GM18511 (cell line): ENCODE results near the gene TNC.

Source experiments
- ATAC-seq: cut with Tn5 transposase; IDR thresholded peaks from one replicate; pipeline ENCODE4 v1.9.1; 2021; ENCODE audit warnings: mild to moderate bottlenecking, moderate library complexity; ENCODE audit not compliant: unreplicated experiment

The TNC gene

GRCh38 chr9:115058175-115058574, 59.8 kb downstream of the TNC start:
- ATAC-seq = no peak

GRCh38 chr9:115057559-115057958, 60.4 kb downstream of the TNC start:
- ATAC-seq = no peak

DNA sequence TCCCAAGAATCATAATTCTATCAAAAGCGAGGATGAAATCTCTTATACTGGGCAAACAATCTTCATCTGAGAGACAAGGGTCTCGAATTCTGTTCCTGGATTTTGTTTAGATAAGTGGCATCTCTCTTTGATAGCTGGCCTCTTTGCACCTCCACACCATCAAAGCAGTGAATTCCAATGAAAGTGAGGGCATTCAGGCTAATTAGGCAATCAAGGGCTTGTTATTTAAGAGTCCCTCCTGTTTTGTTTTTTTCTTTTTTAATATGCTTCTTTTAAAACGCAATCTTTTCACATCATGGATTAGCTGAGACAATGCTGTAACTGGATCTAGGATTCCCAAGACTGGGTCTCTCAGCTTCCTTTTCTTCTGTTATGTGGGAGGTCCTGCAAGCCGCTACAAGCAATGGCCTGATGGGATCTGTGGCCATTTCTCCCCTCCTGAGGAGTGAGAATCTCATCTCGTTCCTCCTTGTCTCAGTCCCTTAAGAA, 67.9 kb downstream of the TNC start:
- ATAC-seq = no peak

- no peak for ATAC-seq
Measured at GRCh38 chr9:115046824-115047223, 71.1 kb downstream of the TNC start.

DNA sequence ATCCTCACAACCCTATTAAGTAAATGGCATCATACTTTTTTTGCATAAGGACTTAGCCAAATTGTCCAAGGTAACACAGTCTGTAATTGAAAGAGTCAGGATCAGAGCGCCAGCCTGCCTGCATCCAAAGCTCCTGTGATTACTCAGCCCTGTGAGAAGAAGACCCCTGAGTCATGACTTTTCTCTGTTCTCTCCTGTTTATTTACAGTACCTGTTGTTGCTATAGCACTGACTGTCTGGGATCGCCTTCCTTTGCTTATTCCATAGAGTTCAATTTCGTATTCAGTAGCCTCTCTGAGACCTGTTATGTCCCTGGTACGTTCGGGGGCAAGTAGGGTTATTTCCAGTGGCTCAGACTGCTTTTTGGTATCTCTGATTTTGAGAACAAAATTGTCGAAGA, 71.8 kb downstream of the TNC start:
- no peak for ATAC-seq

DNA sequence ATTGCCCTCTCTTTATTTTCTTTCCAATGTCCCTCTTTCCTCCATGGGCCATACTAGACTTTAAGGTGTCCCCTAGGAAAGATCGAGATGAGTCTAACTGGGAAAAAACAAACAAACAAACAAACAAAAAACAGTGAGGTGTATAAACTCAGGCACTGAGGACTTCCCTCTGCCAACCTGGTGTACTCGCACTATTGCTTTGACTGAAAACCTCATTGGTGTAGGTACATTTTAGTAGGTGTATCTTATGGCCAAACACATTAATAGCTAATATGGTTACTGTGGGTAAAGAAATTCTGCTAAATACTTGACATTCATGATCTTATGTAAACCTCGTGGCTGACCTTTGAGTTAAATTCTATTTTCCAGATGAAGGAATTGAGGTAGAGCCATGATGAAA, 74.3 kb downstream of the TNC start:
- ATAC-seq = no peak

- peak; percentile 76 for ATAC-seq
Measured at GRCh38 chr9:115042781-115043509, 75.0 kb downstream of the TNC start.

DNA sequence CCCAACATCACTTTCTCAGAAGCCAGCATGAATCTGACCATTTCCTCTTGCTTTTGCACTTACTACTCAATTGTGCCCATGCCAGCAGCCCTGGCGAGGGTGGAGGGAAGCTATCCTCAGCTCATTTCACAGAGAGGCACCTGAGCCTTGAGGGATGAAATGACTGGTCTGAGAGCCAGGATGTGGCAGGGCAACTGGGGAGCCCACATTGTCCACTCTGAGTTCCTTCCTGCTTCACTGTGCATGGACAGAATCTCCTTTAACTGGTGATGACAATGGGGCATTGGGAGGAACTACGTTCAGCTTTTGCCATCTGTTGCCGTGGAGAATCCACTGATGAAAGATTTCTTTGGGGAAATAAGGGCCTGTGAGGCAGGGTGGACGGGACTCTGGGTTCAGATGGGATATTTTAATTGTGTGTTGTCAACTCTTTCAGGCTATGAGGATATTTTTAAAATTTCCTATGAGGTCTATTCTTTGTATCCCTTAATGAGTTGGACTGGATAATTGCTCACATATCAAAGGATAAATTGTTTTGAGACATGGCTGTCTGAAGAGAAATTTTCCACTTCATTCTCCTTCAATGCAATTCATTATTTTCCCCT, 78.3 kb downstream of the TNC start:
- ATAC-seq = no peak

GRCh38 chr9:115038178-115038577, 79.8 kb downstream of the TNC start:
- no peak for ATAC-seq

DNA sequence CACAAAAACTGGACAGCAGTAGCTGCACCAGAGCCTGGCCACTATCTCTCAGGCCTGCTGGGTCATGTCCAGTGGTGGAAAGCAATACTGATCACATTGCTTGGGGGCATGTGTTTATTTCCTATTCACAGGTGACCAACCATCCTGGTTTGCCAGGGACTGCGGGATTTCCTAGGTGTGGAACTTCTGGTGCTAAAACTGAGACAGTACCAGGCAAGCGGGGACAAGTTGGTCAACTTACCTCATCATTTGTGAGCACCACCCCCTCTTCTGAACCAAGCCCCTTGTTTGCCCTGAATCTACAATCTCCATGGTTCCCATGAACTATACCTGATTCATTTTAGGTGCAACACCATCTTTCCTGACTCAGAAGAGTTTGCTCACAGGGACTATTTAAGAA, 81.3 kb downstream of the TNC start:
- ATAC-seq = no peak

DNA sequence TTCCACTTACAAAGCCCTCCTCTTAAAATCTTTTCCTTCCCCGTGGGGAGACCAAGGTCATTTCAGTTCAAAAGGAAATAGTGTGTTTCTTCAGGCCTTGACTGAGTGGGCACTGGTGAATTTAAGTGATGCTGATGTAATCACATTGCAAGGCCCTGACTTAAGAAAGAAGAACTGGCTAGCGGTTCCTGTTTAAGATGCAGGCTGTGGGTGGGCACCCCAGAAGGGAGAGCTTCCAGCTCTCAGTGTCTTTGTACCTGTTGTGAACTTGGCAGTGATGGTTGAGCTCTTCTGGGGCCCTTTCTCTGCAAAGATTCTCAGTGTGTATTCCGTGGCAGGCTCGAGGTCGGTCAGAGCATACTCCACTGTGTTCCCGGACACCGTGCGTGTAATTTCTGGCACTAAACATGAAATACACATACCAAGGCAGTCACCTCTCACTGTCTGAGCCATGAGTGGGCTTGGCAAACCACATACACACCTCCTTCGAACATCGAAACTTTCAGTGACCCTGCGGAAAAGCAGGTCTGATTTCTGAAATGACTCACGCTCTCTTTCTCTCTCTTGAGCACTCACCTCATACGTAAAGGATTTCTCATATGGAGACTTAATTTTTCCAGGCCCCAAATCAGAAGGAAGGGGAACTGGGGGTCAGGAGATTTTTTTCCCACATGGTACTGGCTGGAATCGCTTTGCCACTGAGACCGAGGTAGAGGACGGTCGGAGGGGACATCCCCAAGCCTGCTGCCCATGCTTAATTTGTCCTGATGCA, 81.9 kb downstream of the TNC start:
- peak; percentile 87 for ATAC-seq

- no peak for ATAC-seq
Measured at GRCh38 chr9:115034801-115035200, 83.2 kb downstream of the TNC start.

DNA sequence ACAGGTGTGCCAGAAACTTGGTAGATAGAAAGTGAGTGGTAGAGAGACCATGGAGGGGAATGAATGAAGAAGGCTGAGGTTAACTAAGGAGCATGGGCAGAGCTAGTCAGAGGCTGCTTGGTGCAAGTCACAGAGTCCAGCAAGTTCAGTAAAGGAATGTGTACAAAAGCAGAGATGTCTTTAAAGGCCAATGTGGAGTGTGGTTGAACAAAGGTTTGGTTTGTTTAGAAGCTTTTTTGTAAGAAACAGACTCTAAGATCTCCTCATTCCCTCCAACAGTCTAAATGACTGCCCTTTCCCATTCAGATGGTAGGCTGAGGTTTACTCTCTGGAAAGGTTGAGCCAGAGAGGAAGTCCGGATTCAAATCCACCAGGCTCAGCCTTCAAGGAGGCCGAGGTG, 84.2 kb downstream of the TNC start:
- no peak for ATAC-seq

GRCh38 chr9:115032296-115032695, 85.7 kb downstream of the TNC start:
- ATAC-seq = no peak

GRCh38 chr9:115030006-115030405, 88.0 kb downstream of the TNC start:
- ATAC-seq = no peak

DNA sequence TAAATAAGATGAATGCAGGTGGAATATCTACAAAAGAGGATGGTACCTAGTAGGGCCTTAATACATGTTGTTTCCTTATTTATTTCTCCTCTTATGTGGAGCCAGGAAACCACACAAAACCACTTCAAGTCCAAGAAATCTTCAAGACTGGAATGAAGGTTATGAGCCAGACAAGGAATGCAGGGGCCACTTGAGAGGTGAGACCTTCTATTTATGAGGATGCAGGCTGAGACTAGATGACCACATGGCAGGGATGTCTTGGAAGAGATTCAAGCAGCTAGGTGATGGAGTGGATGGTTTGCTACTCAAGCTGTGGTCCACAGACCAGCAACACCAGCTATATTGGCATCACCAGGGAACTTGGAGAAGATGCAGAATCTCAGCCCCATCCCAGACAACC, 92.2 kb downstream of the TNC start:
- no peak for ATAC-seq

DNA sequence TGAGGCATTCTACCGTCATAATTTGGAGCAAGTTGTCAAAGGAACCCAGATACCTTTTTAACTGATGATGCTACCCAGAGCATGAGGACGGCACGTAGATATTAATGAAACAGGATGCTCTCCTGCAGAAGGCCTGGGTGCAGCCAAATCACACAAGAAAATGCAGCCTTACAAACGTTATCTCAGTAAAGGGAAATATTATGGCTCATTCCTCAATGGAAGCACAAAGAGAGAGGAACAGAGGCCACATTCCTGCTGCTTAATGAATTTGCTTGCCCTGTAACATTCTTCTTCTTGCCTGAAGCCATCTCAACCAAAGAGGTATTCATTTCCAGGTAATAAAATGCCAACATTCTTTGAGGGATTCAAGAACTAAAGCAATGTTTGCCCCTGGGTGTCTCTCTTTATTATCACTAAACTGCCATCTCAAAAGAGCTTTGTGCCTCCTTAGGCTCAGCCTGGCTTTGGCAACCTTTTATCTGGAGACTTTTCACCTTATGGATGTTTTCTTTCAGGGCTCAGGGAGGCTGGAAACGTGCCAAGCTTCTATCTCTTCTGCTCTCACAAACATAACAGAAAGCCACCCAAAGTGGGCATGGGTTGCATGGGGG, 92.9 kb downstream of the TNC start:
- ATAC-seq = no peak

- no peak for ATAC-seq
Measured at GRCh38 chr9:115022760-115023434, 95.1 kb downstream of the TNC start.

DNA sequence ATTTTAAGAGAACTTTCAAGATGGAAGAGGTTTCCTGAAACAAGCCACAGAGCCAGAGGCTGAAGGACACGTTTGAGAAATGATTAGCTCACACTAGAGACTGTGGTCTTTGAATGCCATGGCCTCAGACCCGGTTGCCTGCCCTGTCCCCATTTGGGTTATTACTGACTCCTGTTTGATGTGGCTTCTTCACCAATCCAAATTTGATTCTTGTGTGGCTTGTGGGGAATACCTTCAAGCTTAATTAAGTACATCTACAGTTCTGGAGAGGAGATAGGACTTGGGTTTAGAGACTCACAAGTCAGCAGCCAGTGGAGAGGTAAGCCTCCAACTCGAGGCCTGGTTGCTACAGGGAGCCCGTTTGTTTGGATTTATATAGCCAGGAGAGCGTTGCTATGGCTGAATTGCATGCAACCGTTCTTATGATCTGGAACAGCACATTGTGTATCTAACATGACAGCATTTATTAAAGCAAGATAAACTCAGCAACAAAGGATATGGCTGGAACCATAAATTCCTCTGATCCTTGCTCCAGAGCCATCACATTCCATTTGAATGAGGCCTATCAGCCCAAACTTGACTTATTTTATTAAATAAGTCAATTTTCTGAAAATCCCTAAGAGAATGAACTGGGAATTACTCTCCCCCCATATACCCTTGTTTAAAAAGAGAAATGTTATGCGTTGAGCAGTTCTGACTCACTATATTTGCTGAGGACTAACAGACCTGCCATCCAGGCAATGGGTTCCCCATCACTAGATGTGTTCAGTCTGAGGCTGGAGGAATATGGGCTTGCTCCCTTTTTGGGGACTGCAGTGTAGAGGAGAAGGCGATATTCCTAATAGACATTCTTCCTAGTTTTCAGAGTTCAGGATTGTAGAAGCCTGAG, 99.2 kb downstream of the TNC start:
- no peak for ATAC-seq

GRCh38 chr9:115016344-115016743, 101.6 kb downstream of the TNC start:
- no peak for ATAC-seq
